A204.1 (cell line): ENCODE data around the gene UNC5A.

Experiments
- FAIRE-seq: peaks from 2 replicates; lab custom pipeline; 2012; peaks lifted over from hg19 to GRCh38; lab: Jason Lieb, UNC

UNC5A gene

GRCh38 chr5:176899296-176899891 lies 89.0 kb downstream of the UNC5A start, which contains the start of gene HK3:
HK3 (minus strand) TSS chr5:176899346; CDS start chr5:176896159, 3,187 bp downstream.
- no peak for FAIRE-seq

GRCh38 chr5:176899946-176900779 lies 89.8 kb downstream of the UNC5A start:
- FAIRE-seq, result no peak

GRCh38 chr5:176900780-176901204 lies 90.4 kb downstream of the UNC5A start:
- FAIRE-seq, result no peak

- FAIRE-seq, result no peak
These were observed 91.1 kb downstream of the UNC5A start for GRCh38 chr5:176901260-176902101.

GRCh38 chr5:176902102-176902814 lies 91.9 kb downstream of the UNC5A start:
- no peak for FAIRE-seq

- FAIRE-seq, result no peak
These were observed 92.7 kb downstream of the UNC5A start for GRCh38 chr5:176902911-176903664.

GRCh38 chr5:176904276-176904675 lies 93.9 kb downstream of the UNC5A start:
- no peak for FAIRE-seq

- no peak for FAIRE-seq
These were observed 95.8 kb downstream of the UNC5A start for GRCh38 chr5:176906126-176906525.

- no peak for FAIRE-seq
These were observed 96.4 kb downstream of the UNC5A start for GRCh38 chr5:176906796-176907195.

- FAIRE-seq, result no peak
These were observed 98.5 kb downstream of the UNC5A start for GRCh38 chr5:176908675-176909368.

- no peak for FAIRE-seq
These were observed 101.8 kb downstream of the UNC5A start for GRCh38 chr5:176912115-176912514.

- no peak for FAIRE-seq
These were observed 105.5 kb downstream of the UNC5A start for GRCh38 chr5:176915906-176916305.

GRCh38 chr5:176916337-176916736 lies 106.0 kb downstream of the UNC5A start:
- FAIRE-seq, result no peak

GRCh38 chr5:176918613-176919012 lies 108.3 kb downstream of the UNC5A start:
- no peak for FAIRE-seq

GRCh38 chr5:176921714-176922113 lies 111.4 kb downstream of the UNC5A start:
- FAIRE-seq, result no peak

- no peak for FAIRE-seq
These were observed 112.5 kb downstream of the UNC5A start for GRCh38 chr5:176922817-176923216.

GRCh38 chr5:176927562-176927961 lies 117.2 kb downstream of the UNC5A start:
- FAIRE-seq, result no peak

- FAIRE-seq, result no peak
These were observed 119.3 kb downstream of the UNC5A start for GRCh38 chr5:176929654-176930053.
